ENCODE results near the gene CHMP1A.

Gene CHMP1A

DNA sequence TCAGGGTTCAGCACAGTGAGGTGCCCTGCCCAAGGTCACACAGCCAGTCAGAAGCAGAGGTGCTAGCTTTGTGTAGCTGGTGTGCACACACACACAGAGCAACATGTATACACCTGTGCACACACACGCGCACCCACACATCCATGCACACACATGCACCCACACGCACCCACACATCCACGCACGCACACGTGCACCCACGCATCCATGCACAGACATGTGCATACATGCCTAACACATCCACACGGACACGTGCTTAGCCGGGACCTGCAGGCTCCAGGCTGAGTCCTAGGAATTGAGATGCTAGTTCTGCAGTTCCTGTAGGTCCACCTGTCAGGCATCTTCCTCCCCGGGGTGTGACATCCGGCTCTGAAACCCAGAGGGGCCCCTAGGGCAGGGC, 57.1 kb downstream of the CHMP1A start:
- Mint-ChIP-seq H3K27me3 (peaks cover 2% of the 10 kb centered on the region), H3K4me3 (no peak overlapping the region), H3K36me3 (no peaks in the 10 kb centered on the region), H3K27ac (no peak overlapping the region), H3K9me3 (ENCODE audit: low read depth) (no peaks in the 10 kb centered on the region), H3K4me1 (ENCODE audit: low read depth) (peaks cover 12% of the 10 kb centered on the region)

- Mint-ChIP-seq H3K4me3 (no peak overlapping the region), H3K4me1 (ENCODE audit: low read depth) (peaks cover 12% of the 10 kb centered on the region), H3K27me3 (peaks cover 2% of the 10 kb centered on the region), H3K9me3 (ENCODE audit: low read depth) (no peaks in the 10 kb centered on the region), H3K36me3 (no peaks in the 10 kb centered on the region), H3K27ac (no peak overlapping the region)
Observed at GRCh38 chr16:89599902-89600301, 57.6 kb downstream of the CHMP1A start.

- Mint-ChIP-seq H3K4me1 (ENCODE audit: low read depth) (peaks cover 12% of the 10 kb centered on the region), H3K9me3 (ENCODE audit: low read depth) (no peaks in the 10 kb centered on the region), H3K27me3 (peaks cover 2% of the 10 kb centered on the region), H3K36me3 (no peaks in the 10 kb centered on the region), H3K27ac (no peak overlapping the region), H3K4me3 (no peak overlapping the region)
Observed at GRCh38 chr16:89599451-89599858, 58.1 kb downstream of the CHMP1A start.

GRCh38 chr16:89598199-89598598, 59.3 kb downstream of the CHMP1A start:
- H3K4me3 Mint-ChIP-seq: no peak overlapping the region
- no peak overlapping the region for H3K27ac Mint-ChIP-seq
- H3K9me3 Mint-ChIP-seq (ENCODE audit: low read depth): no peaks in the 10 kb centered on the region
- peaks cover 2% of the 10 kb centered on the region for H3K27me3 Mint-ChIP-seq
- peaks cover 18% of the 10 kb centered on the region for H3K4me1 Mint-ChIP-seq (ENCODE audit: low read depth)
- no peaks in the 10 kb centered on the region for H3K36me3 Mint-ChIP-seq

DNA sequence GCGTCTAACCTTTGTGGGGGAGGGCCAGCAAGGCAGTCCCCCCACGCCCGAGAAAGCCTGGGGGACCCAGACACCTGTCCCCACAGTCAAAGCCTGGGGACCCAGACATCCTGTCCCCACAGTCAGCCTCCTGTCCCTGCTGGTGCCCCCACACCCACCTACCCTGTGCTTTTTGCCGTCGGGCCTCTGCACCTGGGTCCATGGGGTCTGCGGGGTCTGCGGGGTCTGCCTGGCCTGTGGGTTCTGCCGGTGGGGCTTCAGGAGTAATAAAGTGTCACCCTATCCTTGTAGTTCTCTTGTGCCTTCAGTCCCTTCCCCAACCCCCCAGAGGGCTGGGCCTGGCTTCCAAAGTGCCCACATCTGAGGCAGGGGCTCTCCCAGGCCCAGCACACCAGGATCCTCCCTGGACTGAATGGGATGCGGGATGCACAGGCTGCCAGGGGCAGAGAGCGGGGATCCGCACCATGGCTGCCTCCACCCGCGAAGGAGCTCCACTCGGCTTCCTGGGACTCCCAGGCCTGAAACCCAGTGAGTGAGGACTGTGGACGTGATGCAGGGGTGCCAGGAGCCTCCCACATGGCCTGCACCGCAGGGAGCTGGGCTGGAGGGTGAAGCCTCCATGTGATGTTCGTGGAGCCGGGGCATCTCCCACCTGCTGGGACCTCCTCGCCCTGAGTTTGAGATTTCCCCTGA, 60.4 kb downstream of the CHMP1A start:
- no peak overlapping the region for H3K27ac Mint-ChIP-seq
- H3K9me3 Mint-ChIP-seq (ENCODE audit: low read depth): no peaks in the 10 kb centered on the region
- H3K27me3 Mint-ChIP-seq: no peaks in the 10 kb centered on the region
- peaks cover 7% of the 10 kb centered on the region for H3K4me1 Mint-ChIP-seq (ENCODE audit: low read depth)
- H3K4me3 Mint-ChIP-seq: no peak overlapping the region
- no peaks in the 10 kb centered on the region for H3K36me3 Mint-ChIP-seq

GRCh38 chr16:89596061-89596689, 61.3 kb downstream of the CHMP1A start:
- Mint-ChIP-seq H3K36me3 (no peaks in the 10 kb centered on the region), H3K4me3 (no peak overlapping the region), H3K9me3 (ENCODE audit: low read depth) (no peaks in the 10 kb centered on the region), H3K4me1 (ENCODE audit: low read depth) (peaks cover 6% of the 10 kb centered on the region), H3K27ac (no peak overlapping the region), H3K27me3 (no peaks in the 10 kb centered on the region)

DNA sequence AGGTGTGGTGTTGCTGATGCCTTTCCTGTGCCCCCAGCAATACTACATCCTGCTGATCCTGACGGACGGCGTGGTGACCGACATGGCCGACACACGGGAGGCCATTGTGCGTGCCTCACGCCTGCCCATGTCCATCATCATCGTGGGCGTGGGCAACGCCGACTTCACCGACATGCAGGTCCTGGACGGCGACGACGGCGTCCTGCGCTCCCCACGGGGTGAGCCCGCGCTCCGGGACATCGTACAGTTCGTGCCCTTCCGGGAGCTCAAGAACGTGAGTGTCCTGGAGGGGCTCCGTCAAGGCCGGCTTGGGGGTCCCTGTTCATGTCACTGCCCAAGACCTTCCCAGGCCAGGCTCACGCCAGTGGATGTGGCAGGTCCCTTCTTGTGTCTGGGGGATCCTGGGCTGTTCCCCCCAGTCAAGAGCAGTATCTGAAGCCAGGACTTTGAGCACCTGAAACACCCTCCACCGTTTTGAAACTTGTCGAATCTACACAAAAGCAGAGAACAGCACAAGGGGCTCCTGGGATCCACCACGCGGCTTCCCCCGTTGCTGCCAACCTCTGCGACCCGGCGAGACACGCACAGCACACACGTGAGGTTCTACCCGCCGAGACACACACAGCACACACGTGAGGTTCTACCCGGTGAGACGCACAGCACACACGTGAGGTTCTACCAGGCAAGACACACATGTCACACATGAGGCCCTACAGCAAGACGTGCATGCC, 62.0 kb downstream of the CHMP1A start:
- H3K27ac Mint-ChIP-seq: no peak overlapping the region
- no peaks in the 10 kb centered on the region for H3K27me3 Mint-ChIP-seq
- no peaks in the 10 kb centered on the region for H3K36me3 Mint-ChIP-seq
- H3K9me3 Mint-ChIP-seq (ENCODE audit: low read depth): no peaks in the 10 kb centered on the region
- H3K4me1 Mint-ChIP-seq (ENCODE audit: low read depth): peaks cover 6% of the 10 kb centered on the region
- no peak overlapping the region for H3K4me3 Mint-ChIP-seq
